ENCODE measurements around the gene NDUFS3.

GRCh38 chr11:47545298-47545697 lies 33.6 kb upstream of the NDUFS3 start:
- no peak for TF ChIP-seq CTCF (IDR thresholded peaks at IDR 0.05)
- no peak for TF ChIP-seq POLR2A (IDR thresholded peaks at IDR 0.05)
- no peak for TF ChIP-seq EP300 (IDR thresholded peaks at IDR 0.05)
